Measurements from ENCODE around the gene GTPBP6. TPM values are rescaled to one million over a fixed set of nuclear protein-coding genes. Genes with fewer than 3 reads are reported as not detected.
"Not testable (repeated sequence)": the region's sequence is repeated elsewhere in the genome, so short reads cannot be mapped to it uniquely, and the experiment has no call there.

The GTPBP6 gene
- total RNA-seq, 1 donor from 2014 or later = 54.1 TPM

- DNase-seq (ENCODE audit: low spot score) = no peak
Observed at GRCh38 chrX:351736-352135, 33.1 kb upstream of the GTPBP6 start.

- not testable (repeated sequence) for DNase-seq (ENCODE audit: low spot score)
Observed at GRCh38 chrX:351324-351641, 32.7 kb upstream of the GTPBP6 start.

GRCh38 chrX:350534-351323, 32.1 kb upstream of the GTPBP6 start:
- DNase-seq (ENCODE audit: low spot score) = no peak

DNA sequence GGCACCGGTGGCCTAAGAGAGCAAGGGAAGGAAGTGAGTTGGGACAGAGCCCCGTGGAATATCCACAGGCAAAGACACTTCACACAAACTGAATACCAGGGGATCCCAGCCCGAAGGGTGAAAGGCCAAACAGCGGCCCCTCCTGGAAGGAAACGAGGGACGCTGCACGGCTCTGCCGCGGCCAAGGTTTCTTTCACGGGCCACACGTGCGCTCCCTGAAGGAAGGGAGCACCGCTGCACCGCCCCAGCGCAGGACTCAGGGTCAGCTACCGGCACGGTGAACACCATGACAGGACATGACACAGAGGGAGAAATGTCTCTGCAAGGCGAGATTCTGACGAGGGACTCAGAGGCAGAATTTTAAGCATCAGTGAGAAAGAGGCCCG, 31.5 kb upstream of the GTPBP6 start:
- no peak for DNase-seq (ENCODE audit: low spot score)

GRCh38 chrX:349702-350101, 31.1 kb upstream of the GTPBP6 start:
- DNase-seq (ENCODE audit: low spot score) = no peak

DNA sequence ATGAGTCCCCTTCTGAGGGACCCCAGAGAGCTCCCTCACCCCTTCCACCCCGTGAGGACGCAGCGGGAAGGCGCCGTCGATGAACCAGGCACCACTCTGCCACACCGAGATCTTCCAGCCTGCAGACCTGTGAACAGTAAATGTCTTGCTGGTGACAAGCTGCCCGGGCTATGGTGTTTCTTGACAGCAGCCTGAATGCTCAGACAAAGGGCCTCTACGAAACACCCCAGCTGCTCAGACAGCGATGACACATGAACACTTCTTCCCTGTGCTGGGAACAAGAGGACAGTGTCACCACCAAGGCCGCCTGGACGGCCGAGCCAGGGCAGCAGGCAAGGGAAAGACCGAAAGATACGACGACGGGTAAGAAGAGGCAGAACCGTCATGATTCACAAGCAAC, 30.6 kb upstream of the GTPBP6 start:
- DNase-seq (ENCODE audit: low spot score) = no peak

- no peak for DNase-seq (ENCODE audit: low spot score)
Observed at GRCh38 chrX:348461-349117, 30.0 kb upstream of the GTPBP6 start.

- no peak for DNase-seq (ENCODE audit: low spot score)
Observed at GRCh38 chrX:347351-348117, 28.9 kb upstream of the GTPBP6 start.

DNA sequence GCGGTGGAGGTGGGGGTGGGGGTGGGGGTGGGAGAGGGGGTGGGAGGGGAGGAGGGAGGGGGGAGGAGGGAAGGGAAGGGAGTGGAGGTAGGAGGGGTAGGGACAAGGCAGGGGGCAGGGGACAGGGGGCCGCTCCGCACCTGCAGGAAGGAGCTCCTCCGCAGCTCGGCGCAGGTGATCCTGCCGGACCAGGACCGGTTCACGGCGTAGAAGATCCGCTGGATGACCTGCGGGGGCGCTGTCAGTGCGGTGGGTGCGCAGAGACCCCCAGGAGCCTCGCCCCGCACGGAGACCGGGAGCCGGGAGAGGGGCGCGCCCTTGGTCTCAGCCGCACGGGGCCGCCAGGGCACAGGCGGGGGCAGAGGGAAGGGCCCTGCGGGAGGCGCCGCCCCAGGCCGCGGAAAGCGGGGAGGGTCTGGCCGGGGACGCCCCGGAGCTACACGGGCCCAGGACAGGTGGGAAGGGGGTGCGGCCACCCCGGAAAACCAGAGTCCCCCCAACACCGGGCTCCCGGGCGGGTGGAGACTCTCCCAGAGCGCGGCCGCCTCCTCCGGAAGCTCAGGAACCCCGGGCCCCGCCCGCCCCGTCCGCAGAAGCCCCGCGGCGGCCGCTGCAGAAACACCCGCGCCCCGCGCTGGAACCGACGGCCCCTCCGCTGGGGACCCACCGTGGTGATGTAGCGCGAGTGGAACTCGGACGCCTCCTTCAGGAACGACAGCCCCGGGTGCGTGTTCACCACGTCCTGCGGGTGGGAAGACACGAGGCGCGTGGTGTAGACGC, 27.6 kb upstream of the GTPBP6 start:
- DNase-seq (ENCODE audit: low spot score) = no peak

- DNase-seq (ENCODE audit: low spot score) = no peak
Observed at GRCh38 chrX:345020-345925, 26.7 kb upstream of the GTPBP6 start.

DNA sequence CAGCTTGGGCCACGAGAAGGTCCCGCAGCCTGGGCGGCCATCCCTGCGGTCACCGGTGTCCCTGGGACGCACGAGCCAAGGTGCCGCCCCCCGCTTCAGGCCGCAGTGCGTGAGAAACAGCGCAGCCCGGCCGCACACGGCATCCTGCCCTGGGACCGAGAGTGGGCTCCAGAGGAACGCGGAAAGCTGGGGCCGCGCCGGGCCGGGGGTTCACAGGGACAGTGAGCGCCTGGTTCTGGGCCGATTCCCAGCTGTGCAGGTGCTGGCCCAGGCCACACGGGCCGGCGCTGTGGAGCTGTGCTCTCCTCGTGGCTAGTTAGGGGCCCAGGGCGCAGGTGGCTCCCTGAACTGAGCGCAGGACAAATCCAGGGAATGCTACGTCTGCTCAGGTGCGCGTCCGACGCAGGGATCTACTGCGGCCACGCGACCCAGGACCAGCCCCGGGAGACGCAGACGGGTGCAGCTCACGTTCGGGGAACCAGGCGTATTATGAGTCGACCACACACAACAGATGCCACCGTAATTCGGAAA, 25.8 kb upstream of the GTPBP6 start:
- no peak for DNase-seq (ENCODE audit: low spot score)

DNA sequence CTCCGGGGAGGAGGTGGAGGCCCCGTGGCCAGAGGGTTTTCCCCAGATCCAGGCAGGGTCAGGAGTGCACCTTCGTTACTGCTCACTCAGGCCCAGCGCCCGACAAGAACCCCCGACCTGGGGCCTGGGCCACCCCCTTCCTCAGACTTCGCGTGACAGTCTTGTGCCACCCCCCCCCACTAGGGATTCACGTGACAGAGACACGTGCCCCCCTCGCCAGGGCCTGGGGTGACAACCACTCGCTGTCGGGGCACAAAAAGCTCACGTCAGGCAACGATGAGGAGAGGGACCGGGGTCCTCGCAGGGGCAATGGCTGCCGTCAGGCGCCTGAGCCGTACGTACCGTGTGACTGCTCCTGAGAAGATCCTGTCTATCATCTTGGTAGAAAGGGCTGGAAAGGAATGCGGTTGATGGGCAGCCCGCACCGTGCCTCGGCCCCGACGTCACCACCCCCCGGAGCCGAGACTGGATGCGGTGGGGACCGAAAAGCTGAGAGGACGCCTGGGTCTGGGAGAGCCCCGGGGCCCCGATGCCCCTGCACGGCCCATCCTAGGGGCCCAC, 23.0 kb upstream of the GTPBP6 start:
- no peak for DNase-seq (ENCODE audit: low spot score)

DNA sequence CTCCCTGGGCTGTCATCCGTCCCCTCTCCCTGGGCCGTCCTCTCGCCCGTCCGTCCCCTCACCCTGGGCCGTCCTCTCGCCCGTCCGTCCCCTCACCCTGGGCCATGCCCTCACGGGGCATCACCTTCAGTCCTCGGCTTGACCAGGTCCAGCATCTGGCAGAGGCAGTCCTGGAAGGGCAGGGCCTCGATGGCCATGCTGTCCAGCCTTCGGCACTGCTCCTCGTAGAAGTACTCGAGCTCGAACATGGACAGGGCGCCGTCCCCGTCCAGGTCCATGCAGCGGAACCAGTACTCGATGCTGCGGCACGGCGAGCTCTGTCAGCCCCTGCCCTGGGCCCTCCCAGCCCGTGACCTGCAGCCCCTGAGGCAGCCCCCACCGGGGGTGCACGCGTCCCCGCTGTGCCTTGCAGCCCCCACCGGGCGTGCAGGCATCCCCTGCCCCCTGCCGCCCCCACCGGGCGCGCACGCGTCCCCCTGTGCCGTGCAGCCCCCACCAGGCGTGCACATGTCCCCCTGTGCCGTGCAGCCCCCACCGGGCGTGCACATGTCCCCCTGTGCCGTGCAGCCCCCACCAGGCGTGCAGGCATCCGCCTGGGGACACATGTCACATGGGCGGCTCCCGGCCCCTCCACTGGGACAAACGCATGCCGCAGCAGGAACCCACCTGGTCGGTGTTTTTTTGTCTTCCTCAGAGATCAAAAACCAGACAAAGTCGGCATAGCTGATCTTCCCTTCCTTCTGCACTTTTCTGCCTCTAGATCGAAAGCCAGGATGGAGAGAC, 22.2 kb upstream of the GTPBP6 start:
- DNase-seq (ENCODE audit: low spot score) = no peak

- DNase-seq (ENCODE audit: low spot score) = no peak
Observed at GRCh38 chrX:340121-340520, 21.5 kb upstream of the GTPBP6 start.

DNA sequence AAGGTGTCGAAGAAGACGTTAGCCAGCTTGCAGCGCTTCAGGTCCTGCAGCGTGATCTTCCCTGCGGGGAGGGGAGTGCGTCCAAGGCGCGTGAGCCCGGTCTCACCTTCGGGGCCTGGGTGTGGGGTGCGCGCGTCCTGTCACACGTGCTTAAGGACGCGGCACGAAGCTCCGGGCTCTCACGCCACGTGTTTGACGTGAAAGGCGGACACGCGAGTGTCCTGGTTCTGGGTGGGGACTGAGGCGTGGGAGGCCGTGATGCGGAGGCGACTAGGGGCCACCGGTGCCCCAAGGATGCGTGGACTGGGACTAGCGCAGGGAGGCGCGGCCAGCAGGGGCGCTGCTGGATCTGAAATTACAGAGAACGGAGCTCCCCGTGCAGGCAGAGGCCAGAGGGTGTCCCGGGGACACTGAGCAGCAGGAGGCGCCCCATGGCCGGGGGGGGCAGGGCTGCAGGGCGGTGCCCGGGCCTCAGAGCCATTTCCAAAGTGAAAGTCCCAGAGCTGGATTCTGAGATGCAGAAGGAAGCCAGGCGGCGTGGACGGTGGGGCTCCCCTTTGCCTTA, 20.3 kb upstream of the GTPBP6 start:
- no peak for DNase-seq (ENCODE audit: low spot score)

DNA sequence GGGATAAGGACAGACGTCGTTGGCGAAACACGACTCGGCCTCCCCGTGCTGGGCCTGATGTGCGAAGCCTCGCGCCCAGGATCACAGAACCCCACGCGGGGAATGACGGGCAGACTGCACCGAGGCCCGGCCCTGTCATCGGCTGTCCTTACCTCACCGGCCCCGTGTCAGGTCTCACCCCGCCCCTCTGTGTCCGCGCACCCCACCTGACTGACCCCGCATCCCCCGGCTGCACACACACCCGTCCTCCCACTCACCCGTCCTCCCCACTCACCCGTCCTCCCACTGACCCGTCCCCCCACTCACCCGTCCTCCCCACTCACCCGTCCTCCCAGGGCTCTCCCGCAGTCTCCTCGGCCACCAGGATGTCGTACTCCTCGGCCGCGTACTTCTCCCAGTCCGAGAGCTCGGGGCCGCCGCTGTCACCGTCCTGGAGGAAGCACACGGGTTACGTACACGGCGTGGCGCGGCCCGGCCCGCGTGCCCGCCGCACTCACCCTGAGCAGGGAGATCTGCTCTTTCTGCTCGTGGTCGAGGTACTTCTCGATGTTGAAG, 19.8 kb upstream of the GTPBP6 start:
- no peak for DNase-seq (ENCODE audit: low spot score)

GRCh38 chrX:337331-337831, 18.8 kb upstream of the GTPBP6 start:
- no peak for DNase-seq (ENCODE audit: low spot score)

DNA sequence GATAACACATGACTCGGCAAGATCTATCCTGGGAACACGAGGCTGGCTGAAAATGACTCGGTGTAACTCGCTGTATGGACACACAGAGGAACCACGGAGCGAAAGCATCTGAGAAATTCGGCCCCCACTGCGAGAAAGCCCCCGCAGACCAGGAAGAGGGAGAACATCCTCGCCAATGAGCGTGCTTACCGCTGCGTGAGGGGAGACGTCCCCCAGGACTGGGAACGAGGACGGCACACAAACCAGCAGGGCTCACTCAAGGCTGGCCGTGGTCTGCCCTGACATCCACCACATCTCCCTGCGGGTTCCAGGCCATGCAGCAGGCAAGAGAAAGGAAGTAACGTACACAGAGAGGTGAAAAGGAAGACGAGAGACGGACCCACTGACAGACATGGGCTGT, 17.6 kb upstream of the GTPBP6 start:
- DNase-seq (ENCODE audit: low spot score) = no peak

DNA sequence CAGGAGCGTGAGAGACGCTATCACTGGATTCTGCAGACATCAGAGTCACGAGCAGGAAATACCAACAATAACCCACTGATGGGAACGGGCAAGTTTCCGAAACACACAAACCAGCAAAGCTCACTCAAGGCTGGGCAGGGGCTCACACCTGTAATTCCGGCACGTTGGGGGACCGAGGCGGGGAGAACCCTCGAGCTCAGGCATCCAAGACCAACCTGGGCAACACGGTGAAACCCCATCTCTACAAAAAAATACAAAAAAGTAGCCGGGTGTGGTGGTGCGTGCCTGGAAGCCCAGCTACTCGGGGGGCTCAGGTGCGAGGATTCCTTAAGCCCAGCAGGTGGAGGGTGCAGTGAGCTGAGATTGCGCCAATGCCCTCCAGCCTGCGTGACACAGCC, 17.2 kb upstream of the GTPBP6 start:
- DNase-seq (ENCODE audit: low spot score) = no peak

Data from mucosa of gallbladder (tissue), 1 donor.